ENCODE measurements around the gene COL27A1. TPM values are rescaled to one million over a fixed set of nuclear protein-coding genes. Genes with fewer than 3 reads are reported as not detected.

The COL27A1 gene
- total RNA-seq, 2 experiments from 2014 or later = 0.87 to 1.2 TPM

- CTCF ChIA-PET = no interaction called here
- no peak overlapping the region for H3K27ac Mint-ChIP-seq
Measured at GRCh38 chr9:114288193-114289091, 133.1 kb downstream of the COL27A1 start.

DNA sequence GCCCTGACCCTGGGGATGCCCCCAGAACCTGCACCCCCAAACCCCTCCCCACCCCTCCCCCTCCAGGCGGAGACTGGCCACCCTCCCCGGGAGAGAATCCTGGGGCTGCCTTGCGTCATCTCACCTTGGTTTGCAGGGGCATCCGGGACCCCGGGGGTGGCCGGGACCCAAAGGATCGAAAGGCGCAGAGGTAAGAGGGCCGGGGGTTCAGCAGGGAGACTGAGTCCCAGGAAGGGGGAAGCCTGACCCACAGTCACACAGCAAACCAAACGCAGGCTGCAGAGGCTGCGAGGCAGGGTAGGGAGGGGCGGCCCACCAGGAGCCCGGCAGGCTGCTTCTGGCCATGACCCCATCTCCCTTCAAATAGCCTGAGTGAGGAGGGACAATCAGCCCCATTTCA, 133.8 kb downstream of the COL27A1 start:
- no peak overlapping the region for H3K4me3 ChIP-seq (ENCODE audit: low read length)
- Mint-ChIP-seq H3K27ac (no peak overlapping the region), H3K4me3 (no peak overlapping the region), H3K9me3 (no peaks in the 10 kb centered on the region), H3K36me3 (ENCODE audit: low read depth) (no peaks in the 10 kb centered on the region), H3K27me3 (peaks cover 6% of the 10 kb centered on the region), H3K4me1 (ENCODE audit: low read depth) (no peaks in the 10 kb centered on the region)
- intact Hi-C loops (cut with DNase I, micrococcal nuclease) = no loop called here
- TF ChIP-seq CTCF (IDR thresholded peaks at IDR 0.05) = no peak
- POLR2A ChIA-PET = no interaction called here
- H3K27ac ChIP-seq (ENCODE audit: low read depth in 1 of 2, low read length in 2 of 2) = no peak overlapping the region
- ATAC-seq (ENCODE audit: poor library complexity) (no peak), DNase-seq (peak in 2 of 14 experiments; percentile 3 to 16)
- no peaks in the 10 kb centered on the region for H3K27me3 ChIP-seq (ENCODE audit: control insufficient read depth in 1 of 2, insufficient read depth in 2 of 2, low read length in 2 of 2)
- CTCF ChIA-PET = no interaction called here
- H3K36me3 ChIP-seq (ENCODE audit: insufficient read depth, low read length) = no peaks in the 10 kb centered on the region
- peaks cover 3% of the 10 kb centered on the region for H3K4me1 ChIP-seq (ENCODE audit: insufficient read depth, low read length)
- peaks cover 0 to 4% of the 10 kb centered on the region in 2 experiments for H3K9me3 ChIP-seq (ENCODE audit: control insufficient read depth in 1 of 2, insufficient read depth in 1 of 2, low read length in 2 of 2)

More at GRCh38 chr9:114288193-114289091, 133.1 kb downstream of the COL27A1 start:
- Histone ChIP-seq H3K4me3 (ENCODE audit: low read length) (no peak overlapping the region), H3K9me3 (ENCODE audit: control insufficient read depth in 1 of 2, insufficient read depth in 1 of 2, low read length in 2 of 2) (no peaks in the 10 kb centered on the region), H3K4me1 (ENCODE audit: insufficient read depth, low read length) (peaks cover 3% of the 10 kb centered on the region), H3K36me3 (ENCODE audit: insufficient read depth, low read length) (no peaks in the 10 kb centered on the region), H3K27me3 (ENCODE audit: control insufficient read depth in 1 of 2, insufficient read depth in 2 of 2, low read length in 2 of 2) (no peaks in the 10 kb centered on the region), H3K27ac (ENCODE audit: low read depth in 1 of 2, low read length in 2 of 2) (no peak overlapping the region)
- DNase-seq (peak in 1 of 14 experiments; percentile 6), ATAC-seq (ENCODE audit: poor library complexity) (no peak)
- intact Hi-C loops (cut with DNase I, micrococcal nuclease) = no loop called here
- no peak for TF ChIP-seq CTCF (IDR thresholded peaks at IDR 0.05)
- no peak overlapping the region for H3K4me3 Mint-ChIP-seq
- no peaks in the 10 kb centered on the region for H3K4me1 Mint-ChIP-seq (ENCODE audit: low read depth)
- no peaks in the 10 kb centered on the region for H3K36me3 Mint-ChIP-seq (ENCODE audit: low read depth)
- POLR2A ChIA-PET = no interaction called here
- peaks cover 6% of the 10 kb centered on the region for H3K27me3 Mint-ChIP-seq
- H3K9me3 Mint-ChIP-seq = no peaks in the 10 kb centered on the region

GRCh38 chr9:114289571-114290481, 134.5 kb downstream of the COL27A1 start:
- no peaks in the 10 kb centered on the region for H3K36me3 ChIP-seq (ENCODE audit: insufficient read depth, low read length)
- Mint-ChIP-seq H3K9me3 (no peaks in the 10 kb centered on the region), H3K4me3 (no peak overlapping the region), H3K4me1 (ENCODE audit: low read depth) (no peaks in the 10 kb centered on the region), H3K27ac (no peak overlapping the region), H3K27me3 (peaks cover 6% of the 10 kb centered on the region), H3K36me3 (ENCODE audit: low read depth) (no peaks in the 10 kb centered on the region)
- H3K4me3 ChIP-seq (ENCODE audit: low read length) = no peak overlapping the region
- POLR2A ChIA-PET = no interaction called here
- peaks cover 3% of the 10 kb centered on the region for H3K4me1 ChIP-seq (ENCODE audit: insufficient read depth, low read length)
- intact Hi-C loops (cut with DNase I, micrococcal nuclease) = loop anchor here in 1 of 2 experiments (1.0 to 2.0 kb wide), 2 partner anchors 181 to 208 kb away; no protein-coding TSS in a partner anchor
- CTCF ChIA-PET = no interaction called here
- no peaks in the 10 kb centered on the region for H3K27me3 ChIP-seq (ENCODE audit: control insufficient read depth in 1 of 2, insufficient read depth in 2 of 2, low read length in 2 of 2)
- DNase-seq (peak in 3 of 14 experiments; percentile 0 to 16 (median 8)), ATAC-seq (ENCODE audit: poor library complexity) (no peak)
- H3K27ac ChIP-seq (ENCODE audit: low read depth in 1 of 2, low read length in 2 of 2) = no peak overlapping the region
- peaks cover 4% of the 10 kb centered on the region in 2 experiments for H3K9me3 ChIP-seq (ENCODE audit: control insufficient read depth in 1 of 2, insufficient read depth in 1 of 2, low read length in 2 of 2)
- TF ChIP-seq CTCF (IDR thresholded peaks at IDR 0.05) = no peak
